A549 (cell line): Measurements from ENCODE around the gene TIMM44. TPM values are rescaled to one million over a fixed set of nuclear protein-coding genes. Genes with fewer than 3 reads are reported as not detected.
A peak's percentile ranks its signal among the peaks of the same experiment; 100 is the strongest.

Experiments
- ATAC-seq, 2 experiments: fragments of 200-7000 bp in 1 of 2; fragments of >200 bp in 1 of 2; cut with Nextera tagmentation in 1 of 2; cut with Tn5 transposase in 1 of 2; 3 replicates each; pipeline versions ENCODE4 v1.8.0 to v1.9.1; 2018 to 2020; ENCODE audit warnings: mild to moderate bottlenecking in 1 of 2, moderate library complexity in 1 of 2
- CTCF ChIA-PET: fragments of 300-600 bp; sonication (Branson Sonifier 250); formaldehyde crosslinking; extraction: SDS; loops from one replicate; lab custom pipeline; 2021; ENCODE audit warnings: antibody characterized with exemption, inconsistent platforms; lab: Yijun Ruan, JAX
- POLR2A ChIA-PET: fragments of 350-600 bp; formaldehyde crosslinking; extraction: SDS; loops from one replicate; lab custom pipeline; 2021; ENCODE audit warnings: antibody characterized with exemption, inconsistent platforms; lab: Yijun Ruan, JAX
- DNase-seq, 2 experiments: peaks; one replicate each; pipeline versions ENCODE4 v3.0.0 to v3.0.0-alpha.2; 2011 to 2016; ENCODE audit warnings: low read depth in 1 of 2, low spot score in 1 of 2
- FAIRE-seq: peaks from 2 replicates; lab custom pipeline; 2011; peaks lifted over from hg19 to GRCh38; lab: Jason Lieb, UNC
- H3K27ac ChIP-seq, 2 experiments: fragments of >200 bp; sonication (Bioruptor Twin); formaldehyde crosslinking; 3 replicates each; pipeline ENCODE4 v1.5.1; 2016 to 2017
- H3K4me1 ChIP-seq: fragments of >200 bp; sonication (Bioruptor Twin); formaldehyde crosslinking; 3 replicates; pipeline ENCODE4 v1.6.1; 2016
- H3K4me2 ChIP-seq: fragments of >200 bp; sonication (Bioruptor Twin); formaldehyde crosslinking; 3 replicates; pipeline ENCODE4 v1.6.1; 2016
- H3K4me3 ChIP-seq: fragments of >200 bp; sonication (Bioruptor Twin); formaldehyde crosslinking; 3 replicates; pipeline ENCODE4 v1.5.1; 2016
- H3K9me3 ChIP-seq: fragments of >200 bp; sonication (Bioruptor Twin); formaldehyde crosslinking; 3 replicates; pipeline ENCODE4 v1.6.1; 2016
- E2F6 ChIP-seq: IDR thresholded peaks from 2 replicates; pipeline ENCODE4 v1.6.1; 2012; ENCODE audit warnings: low read depth, borderline replicate concordance
- EP300 ChIP-seq, 2 experiments: fragments of >200 bp; sonication (Bioruptor Twin); formaldehyde crosslinking; IDR thresholded peaks; 2 replicates in 1 of 2; 3 replicates in 1 of 2; pipeline ENCODE4 v1.6.1; 2016 to 2017
- ESRRA ChIP-seq: fragments of 150-350 bp; IDR thresholded peaks from 2 replicates; pipeline ENCODE4 v1.6.1; 2014; ENCODE audit warnings: mild to moderate bottlenecking, low read length, borderline replicate concordance
- FOSB ChIP-seq: fragments of 250-450 bp; sonication (Bioruptor Pico); IDR thresholded peaks from 2 replicates; pipeline ENCODE4 v1.5.0; 2020; ENCODE audit warnings: mild to moderate bottlenecking, moderate library complexity
- FOSL2 ChIP-seq, 2 experiments: fragments of 450-650 bp in 1 of 2; fragments of >200 bp in 1 of 2; sonication (Bioruptor Twin) in 1 of 2; formaldehyde crosslinking; IDR thresholded peaks; 2 replicates each; pipeline versions ENCODE4 v1.5.0 to v1.6.1; 2016 to 2020; ENCODE audit warnings: mild to moderate bottlenecking in 1 of 2, moderate library complexity in 1 of 2
- HDAC2 ChIP-seq: fragments of 200-600 bp; sonication (generic); IDR thresholded peaks from 2 replicates; pipeline ENCODE4 v1.6.1; 2016
- HEYL ChIP-seq: fragments of 250-450 bp; sonication (Bioruptor Pico); IDR thresholded peaks from 2 replicates; pipeline ENCODE4 v1.8.0; 2021; ENCODE audit warnings: mild to moderate bottlenecking, moderate library complexity
- HOXB5 ChIP-seq: fragments of 250-450 bp; sonication (Bioruptor Pico); IDR thresholded peaks from 2 replicates; pipeline ENCODE4 v1.5.0; 2020; ENCODE audit warnings: mild to moderate bottlenecking, moderate library complexity
- JUNB ChIP-seq: fragments of >200 bp; sonication (Bioruptor Twin); formaldehyde crosslinking; IDR thresholded peaks from 2 replicates; pipeline ENCODE4 v1.6.1; 2016
- MAZ ChIP-seq: fragments of 150-350 bp; IDR thresholded peaks from 2 replicates; pipeline ENCODE4 v1.6.1; 2014; ENCODE audit warnings: antibody characterized with exemption, low read depth, low read length, borderline replicate concordance
- NFE2L2 ChIP-seq: fragments of 150-350 bp; conservative IDR thresholded peaks from 2 replicates; pipeline ENCODE4 v1.6.1; 2014; ENCODE audit warnings: low read length
- NPAS2 ChIP-seq: fragments of 250-450 bp; sonication (Bioruptor Pico); IDR thresholded peaks from 2 replicates; pipeline ENCODE4 v1.8.0; 2022; ENCODE audit warnings: mild to moderate bottlenecking, moderate library complexity, borderline replicate concordance
- POLR2AphosphoS2 ChIP-seq: conservative IDR thresholded peaks from 2 replicates; pipeline ENCODE4 v1.6.1; 2012; ENCODE audit warnings: low read length, improper control_type of control experiment, inconsistent platforms
- RCOR1 ChIP-seq: fragments of 150-350 bp; IDR thresholded peaks from 2 replicates; pipeline ENCODE4 v1.6.1; 2014; ENCODE audit warnings: antibody characterized with exemption, low read length, low read depth
- REST ChIP-seq: fragments of 200-600 bp; sonication (generic); IDR thresholded peaks from 2 replicates; pipeline ENCODE4 v1.6.1; 2016; ENCODE audit warnings: antibody characterized with exemption, mild to moderate bottlenecking, moderate library complexity
- SMC3 ChIP-seq: fragments of >200 bp; sonication (Bioruptor Twin); formaldehyde crosslinking; IDR thresholded peaks from 3 replicates; pipeline ENCODE4 v1.6.1; 2018; ENCODE audit warnings: inconsistent platforms
- TFCP2L1 ChIP-seq: fragments of 250-450 bp; sonication (Bioruptor Pico); IDR thresholded peaks from 2 replicates; pipeline ENCODE4 v1.5.0; 2021; ENCODE audit warnings: mild to moderate bottlenecking
- USF2 ChIP-seq: fragments of 450-650 bp; IDR thresholded peaks from 2 replicates; pipeline ENCODE4 v1.6.1; 2014; ENCODE audit warnings: antibody characterized with exemption
- ZFP36 ChIP-seq: fragments of 450-650 bp; IDR thresholded peaks from 2 replicates; pipeline ENCODE4 v1.6.1; 2014; ENCODE audit warnings: borderline replicate concordance; ENCODE audit not compliant: partially characterized antibody
- ZNF302 ChIP-seq: fragments of 250-450 bp; sonication (Bioruptor Pico); IDR thresholded peaks from 2 replicates; pipeline ENCODE4 v1.9.0; 2021; ENCODE audit warnings: inconsistent platforms, mild to moderate bottlenecking, moderate library complexity
- WGBS: methylation state at CpG from one replicate; pipeline ENCODE4 v1.1.6; 2017; ENCODE audit errors: missing lambda C conversion rate; 5-methylcytosine and 5-hydroxymethylcytosine counted together
- polyA plus RNA-seq, 4 experiments: library from polyadenylated mRNA; depleted of rRNA in 3 of 4; stranded (reverse); fragments of >200 nt; fragmentation: RNase III in 1 of 4; extraction: RNeasy Plus Mini Kit Qiagen cat#74134 plus additional on column Dnase treatment in 1 of 4; gene quantifications; 2 replicates in 3 of 4; 3 replicates in 1 of 4; pipeline ENCODE4 v1.2.3, GENCODE V29; 2011 to 2017

TIMM44 gene
- polyA plus RNA-seq, 2 of the 4 experiments (the other 2 are of a cell fraction): 29.7 to 53.2 TPM

- 95% methylated on average over 20 of the region's 54 CpGs for WGBS
- no peak overlapping the region for H3K4me3 ChIP-seq
- DNase-seq (no peak), FAIRE-seq (no peak), ATAC-seq (no peak)
- POLR2A ChIA-PET: no interaction called here
- H3K4me1 ChIP-seq: no peaks in the 10 kb centered on the region; the same call in 1 of the 3 replicates
- CTCF ChIA-PET: interaction anchor here (1.4 kb wide), 1 partner anchor 42 kb away, joined by 4 read pairs; no protein-coding TSS in a partner anchor
- no peak overlapping the region for H3K27ac ChIP-seq
- no peak overlapping the region for H3K4me2 ChIP-seq
- H3K9me3 ChIP-seq: no peaks in the 10 kb centered on the region
- TF ChIP-seq FOSB (CRISPR knock-in tag): no peak
- TF ChIP-seq FOSL2 (IDR thresholded peaks at IDR 0.05): no peak
- TF ChIP-seq FOSL2 (CRISPR knock-in tag; IDR thresholded peaks at IDR 0.05): no peak
- TF ChIP-seq ESRRA: no peak
- TF ChIP-seq REST: no peak
Observed at GRCh38 chr19:7910321-7911161, 32.9 kb downstream of the TIMM44 start.

- 82% methylated on average over 4 of the region's 21 CpGs for WGBS
- POLR2A ChIA-PET: no interaction called here
- CTCF ChIA-PET: interaction anchor here (1.4 to 2.2 kb wide), 2 partner anchors 8 to 41 kb away, joined by 4 to 14 read pairs; no protein-coding TSS in a partner anchor
Observed at GRCh38 chr19:7909471-7910067, 33.9 kb downstream of the TIMM44 start.

GRCh38 chr19:7908742-7909461 lies 34.6 kb downstream of the TIMM44 start:
- DNase-seq (no peak), ATAC-seq (peak; percentile 7 to 46; a peak in 3 of 6 replicates), FAIRE-seq (no peak)
- no peak for TF ChIP-seq HDAC2
- no peak for TF ChIP-seq EP300 (IDR thresholded peaks at IDR 0.05)
- no peak for TF ChIP-seq ZNF302
- TF ChIP-seq NFE2L2: no peak
- TF ChIP-seq HEYL: no peak
- TF ChIP-seq POLR2AphosphoS2: no peak
- no peak for TF ChIP-seq USF2
- no peak for TF ChIP-seq NPAS2 (CRISPR knock-in tag)
- TF ChIP-seq HOXB5: no peak
- no peak for TF ChIP-seq JUNB
- TF ChIP-seq RCOR1: no peak
- no peak for TF ChIP-seq MAZ
- TF ChIP-seq SMC3: no peak
- TF ChIP-seq E2F6: no peak
- CTCF ChIA-PET: interaction anchor here (0.8 to 2.2 kb wide), 4 partner anchors 9 to 39 kb away, joined by 3 to 14 read pairs (median 3); no protein-coding TSS in a partner anchor
- H3K4me2 ChIP-seq: no peak overlapping the region
- no peak overlapping the region for H3K27ac ChIP-seq
- peaks cover 8% of the 10 kb centered on the region for H3K4me1 ChIP-seq
- no peak overlapping the region for H3K4me3 ChIP-seq
- H3K9me3 ChIP-seq: no peaks in the 10 kb centered on the region
- POLR2A ChIA-PET: interaction anchor here (0.8 kb wide), 1 partner anchor 12 kb away, joined by 3 read pairs; the partner anchor contains the start of gene SNAPC2
- 80% methylated on average over 2 of the region's 19 CpGs for WGBS

More at GRCh38 chr19:7909471-7910067, 33.9 kb downstream of the TIMM44 start:
- Histone ChIP-seq H3K27ac (no peak overlapping the region), H3K4me3 (no peak overlapping the region), H3K4me1 (peaks cover 8% of the 10 kb centered on the region), H3K4me2 (no peak overlapping the region), H3K9me3 (no peaks in the 10 kb centered on the region)
- no peak for TF ChIP-seq TFCP2L1
- TF ChIP-seq FOSL2 (IDR thresholded peaks at IDR 0.05): no peak
- TF ChIP-seq FOSL2 (CRISPR knock-in tag; IDR thresholded peaks at IDR 0.05): no peak
- no peak for TF ChIP-seq ZFP36
- ATAC-seq (no peak), DNase-seq (no peak), FAIRE-seq (no peak)
